Esophagus muscularis mucosa (tissue), 4 donors: ENCODE measurements around the gene ADAM23.

Experiments used
- CTCF ChIP-seq, 3 experiments: fragments of 200-600 bp in 2 of 3; fragments of 450-650 bp in 1 of 3; sonication (generic) in 2 of 3; IDR thresholded peaks; one replicate each; pipeline ENCODE4 v1.5.1; 2017 to 2019; ENCODE audit warnings: antibody characterized with exemption in 3 of 3, mild to moderate bottlenecking in 2 of 3, moderate library complexity in 1 of 3
- EP300 ChIP-seq: sonication (generic); formaldehyde crosslinking; IDR thresholded peaks from one replicate; pipeline ENCODE4 v1.6.1; 2017; ENCODE audit warnings: antibody characterized with exemption
- POLR2A ChIP-seq: fragments of 450-650 bp; IDR thresholded peaks from one replicate; pipeline ENCODE4 v1.6.1; 2017; ENCODE audit warnings: antibody characterized with exemption, moderate library complexity, mild to moderate bottlenecking, low read depth

- TF ChIP-seq CTCF (IDR thresholded peaks at IDR 0.05): no peak
- no peak for TF ChIP-seq POLR2A
- no peak for TF ChIP-seq EP300
Observed at GRCh38 chr2:206445948-206446347, 2.6 kb downstream of the ADAM23 start.
